ENCODE measurements around the gene COL10A1. TPM values are rescaled to one million over a fixed set of nuclear protein-coding genes. Genes with fewer than 3 reads are reported as not detected.
A peak's percentile ranks its signal among the peaks of the same experiment; 100 is the strongest.

COL10A1 gene
- total RNA-seq, 1 experiment from 2014 or later: not detected

DNA sequence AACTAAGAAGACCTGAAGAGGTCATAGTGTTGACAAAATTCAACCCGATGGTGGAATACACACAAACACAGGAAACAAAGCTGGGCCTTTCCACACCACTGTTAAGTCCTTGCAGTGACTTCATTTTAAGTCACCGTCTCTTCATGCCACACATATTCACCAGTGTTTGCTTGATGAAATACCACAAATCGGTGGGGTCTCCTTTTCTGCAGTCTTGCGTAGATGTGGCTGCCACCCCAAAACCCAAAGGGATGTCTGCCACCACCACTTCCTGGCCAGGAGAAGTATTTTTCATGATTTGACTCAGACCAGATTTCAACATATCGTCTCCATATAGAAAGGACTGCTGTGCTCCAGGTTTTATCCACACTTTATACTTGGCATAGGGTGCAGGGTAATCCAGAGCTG is 11.0 kb upstream of the COL10A1 start:
- Histone ChIP-seq H3K18ac (ENCODE audit: insufficient read length, low read depth, low read length) (no peak overlapping the region), H3K23me2 (ENCODE audit: insufficient read length, low read depth, low read length, poor library complexity, severe bottlenecking) (no peaks in the 10 kb centered on the region), H2BK120ac (ENCODE audit: low read depth, low read length, poor library complexity, severe bottlenecking) (no peak overlapping the region), H4K20me1 (ENCODE audit: control insufficient read depth, insufficient read depth, insufficient read length) (no peaks in the 10 kb centered on the region), H2AK5ac (ENCODE audit: insufficient read length, low read length) (no peak overlapping the region), H3K56ac (ENCODE audit: insufficient read length, low read depth, low read length) (no peak overlapping the region), H3K79me1 (ENCODE audit: insufficient read depth, low read depth, low read length, poor library complexity, severe bottlenecking) (no peaks in the 10 kb centered on the region), H3K27ac (ENCODE audit: insufficient read length, low read depth, low read length) (no peak overlapping the region), H4K8ac (replicated peaks; ENCODE audit: insufficient read length, low read depth, low read length) (no peak overlapping the region), H4K5ac (ENCODE audit: insufficient read length, low read depth, low read length) (no peak overlapping the region), H3K23ac (ENCODE audit: insufficient read length, low read depth, low read length) (no peak overlapping the region), H4K91ac (ENCODE audit: insufficient read length, low read depth, low read length) (no peak overlapping the region), H3K4me2 (ENCODE audit: insufficient read depth, insufficient read length, low read length) (no peak overlapping the region), H3K14ac (ENCODE audit: insufficient read depth, low read length) (no peak overlapping the region), H3K4me1 (ENCODE audit: insufficient read depth, low read length) (peaks cover 2% of the 10 kb centered on the region; the same call in 1 of the 2 replicates), H2AFZ (ENCODE audit: low read length) (no peak overlapping the region), H2BK12ac (ENCODE audit: insufficient read length, low read depth, low read length) (no peak overlapping the region), H3T11ph (ENCODE audit: low read length) (no peak overlapping the region), H3K9me3 (ENCODE audit: control insufficient read depth, low read depth, low read length) (no peaks in the 10 kb centered on the region), H3K27me3 (ENCODE audit: insufficient read depth, low read length) (no peaks in the 10 kb centered on the region), H2BK5ac (ENCODE audit: insufficient read length, low read length) (no peak overlapping the region), H2BK15ac (ENCODE audit: low read depth, low read length) (no peak overlapping the region), H2BK20ac (ENCODE audit: low read depth, low read length, poor library complexity, severe bottlenecking) (no peak overlapping the region), H3K4ac (ENCODE audit: low read depth, low read length) (no peak overlapping the region), H3K9ac (ENCODE audit: extremely low read depth, insufficient read length, low read length) (no peak overlapping the region), H3K79me2 (ENCODE audit: insufficient read depth, low read length) (no peaks in the 10 kb centered on the region)
- no peaks in the 10 kb centered on the region; a peak in 1 of 7 replicates for H3K36me3 Mint-ChIP-seq (ENCODE audit: insufficient read depth in 1 of 3, low read depth in 3 of 3)
- H3K4me3 Mint-ChIP-seq: no peak overlapping the region
- TF ChIP-seq, protein P1, sequence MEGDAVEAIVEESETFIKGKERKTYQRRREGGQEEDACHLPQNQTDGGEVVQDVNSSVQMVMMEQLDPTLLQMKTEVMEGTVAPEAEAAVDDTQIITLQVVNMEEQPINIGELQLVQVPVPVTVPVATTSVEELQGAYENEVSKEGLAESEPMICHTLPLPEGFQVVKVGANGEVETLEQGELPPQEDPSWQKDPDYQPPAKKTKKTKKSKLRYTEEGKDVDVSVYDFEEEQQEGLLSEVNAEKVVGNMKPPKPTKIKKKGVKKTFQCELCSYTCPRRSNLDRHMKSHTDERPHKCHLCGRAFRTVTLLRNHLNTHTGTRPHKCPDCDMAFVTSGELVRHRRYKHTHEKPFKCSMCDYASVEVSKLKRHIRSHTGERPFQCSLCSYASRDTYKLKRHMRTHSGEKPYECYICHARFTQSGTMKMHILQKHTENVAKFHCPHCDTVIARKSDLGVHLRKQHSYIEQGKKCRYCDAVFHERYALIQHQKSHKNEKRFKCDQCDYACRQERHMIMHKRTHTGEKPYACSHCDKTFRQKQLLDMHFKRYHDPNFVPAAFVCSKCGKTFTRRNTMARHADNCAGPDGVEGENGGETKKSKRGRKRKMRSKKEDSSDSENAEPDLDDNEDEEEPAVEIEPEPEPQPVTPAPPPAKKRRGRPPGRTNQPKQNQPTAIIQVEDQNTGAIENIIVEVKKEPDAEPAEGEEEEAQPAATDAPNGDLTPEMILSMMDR (conservative IDR thresholded peaks at IDR 0.05): no peak
- peaks cover 18 to 22% of the 10 kb centered on the region in 2 experiments for H3K4me1 Mint-ChIP-seq
- DNase-seq: no peak
- 0 out of 7 replicates have a peak overlapping the region, but pooled peaks of 1 of the 3 experiments have one; percentile 69 for H3K27ac Mint-ChIP-seq
- no peaks in the 10 kb centered on the region for H3K27me3 Mint-ChIP-seq (ENCODE audit: low read depth)
- WGBS (ENCODE audit: extremely low coverage, insufficient read length, low lambda C conversion rate): no CpG with 5 or more reads among the region's 5 CpGs
- no peaks in the 10 kb centered on the region for H3K9me3 Mint-ChIP-seq
